CD4-positive, CD25-positive, alpha-beta regulatory T cell (primary cell): Measurements from ENCODE around the gene PCDHGC3. TPM values are rescaled to one million over a fixed set of nuclear protein-coding genes. Genes with fewer than 3 reads are reported as not detected.

ENCODE experiments used
- ATAC-seq, 2 donors: fragments of 150-1000 bp; cut with Tn5 transposase; one replicate each; pipeline ENCODE4 v1.10.0; 2021; ENCODE audit warnings: low read depth in 2 of 2, moderate number of reproducible peaks in 2 of 2, moderate library complexity in 1 of 2
- DNase-seq, 3 donors: peaks; one replicate each; pipeline versions ENCODE4 v3.0.0 to v3.0.0-alpha.2; 2012 to 2022; ENCODE audit warnings: mixed read lengths in 1 of 3
- H3K27ac ChIP-seq: one replicate; pipeline ENCODE4 v1.7.0; 2013; ENCODE audit warnings: mild to moderate bottlenecking, low read length; ENCODE audit not compliant: insufficient read depth, poor library complexity, severe bottlenecking
- H3K27me3 ChIP-seq: one replicate; pipeline ENCODE4 v1.7.0; 2013; ENCODE audit warnings: low read length; ENCODE audit not compliant: control insufficient read depth, insufficient read depth
- H3K36me3 ChIP-seq: one replicate; pipeline ENCODE4 v1.7.0; 2013; ENCODE audit warnings: mild to moderate bottlenecking, low read length, moderate library complexity; ENCODE audit not compliant: control insufficient read depth, insufficient read depth
- H3K4me1 ChIP-seq: 2 replicates; pipeline ENCODE4 v1.7.0; 2013; ENCODE audit warnings: mild to moderate bottlenecking, low read length; ENCODE audit not compliant: insufficient read depth, control insufficient read depth, poor library complexity, severe bottlenecking
- H3K4me3 ChIP-seq: one replicate; pipeline ENCODE4 v1.7.0; 2013; ENCODE audit warnings: low read depth, mild to moderate bottlenecking, low read length, moderate library complexity
- H3K9me3 ChIP-seq, 2 experiments: 1 replicate in 1 of 2; 2 replicates in 1 of 2; pipeline ENCODE4 v1.7.0; 2013; ENCODE audit warnings: low read length in 2 of 2, mild to moderate bottlenecking in 1 of 2, moderate library complexity in 1 of 2; ENCODE audit not compliant: control insufficient read depth in 2 of 2
- H3K27ac Mint-ChIP-seq, 3 donors: one replicate each; pipeline ENCODE4 v1.8.0; 2020 to 2022; ENCODE audit warnings: mild to moderate bottlenecking in 3 of 3, mixed read lengths in 3 of 3, moderate library complexity in 2 of 3
- H3K27me3 Mint-ChIP-seq: one replicate; pipeline ENCODE4 v1.8.0; 2022; ENCODE audit warnings: mild to moderate bottlenecking, mixed read lengths
- H3K36me3 Mint-ChIP-seq: one replicate; pipeline ENCODE4 v1.8.0; 2020; ENCODE audit warnings: mixed read lengths
- H3K4me1 Mint-ChIP-seq, 4 donors: one replicate each; pipeline ENCODE4 v1.8.0; 2020 to 2022; ENCODE audit warnings: mixed read lengths in 4 of 4, mild to moderate bottlenecking in 1 of 4
- H3K4me3 Mint-ChIP-seq, 4 donors: one replicate each; pipeline ENCODE4 v1.8.0; 2020 to 2022; ENCODE audit warnings: mild to moderate bottlenecking in 4 of 4, mixed read lengths in 4 of 4, moderate library complexity in 3 of 4
- H3K9me3 Mint-ChIP-seq, 7 donors: one replicate each; pipeline ENCODE4 v1.8.0; 2020 to 2022; ENCODE audit warnings: mixed read lengths in 7 of 7, mild to moderate bottlenecking in 3 of 7, moderate library complexity in 2 of 7
- polyA plus RNA-seq, 4 donors: library from polyadenylated mRNA; unstranded; fragments of 300-500 nt; fragmentation: Illumina TruSeq; gene quantifications; one replicate each; pipeline ENCODE4 v1.2.3, GENCODE V29; 2021
- total RNA-seq: library from RNA; stranded (reverse); gene quantifications from one replicate; pipeline ENCODE4 v1.2.3, GENCODE V29; 2022

The PCDHGC3 gene
- total and polyA plus RNA-seq, 5 donors from 2014 or later: 0.09 to 0.35 TPM; not detected in 3

DNA sequence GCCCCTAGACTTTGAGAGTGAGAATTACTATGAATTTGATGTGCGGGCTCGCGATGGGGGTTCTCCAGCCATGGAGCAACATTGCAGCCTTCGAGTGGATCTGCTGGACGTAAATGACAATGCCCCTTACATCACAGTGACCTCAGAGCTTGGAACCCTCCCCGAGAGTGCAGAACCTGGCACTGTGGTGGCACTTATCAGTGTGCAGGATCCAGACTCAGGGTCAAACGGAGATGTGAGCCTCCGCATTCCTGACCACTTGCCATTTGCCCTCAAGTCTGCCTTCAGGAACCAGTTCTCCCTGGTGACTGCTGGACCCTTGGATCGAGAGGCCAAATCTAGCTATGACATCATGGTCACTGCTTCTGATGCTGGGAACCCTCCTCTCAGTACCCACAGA is 10.3 kb downstream of the PCDHGC3 start:
- DNase-seq: no peak
- Mint-ChIP-seq H3K4me3 (no peak overlapping the region), H3K27me3 (peaks cover 82% of the 10 kb centered on the region), H3K9me3 (peaks cover 0 to 2% (median 0%) of the 10 kb centered on the region in 7 donors), H3K36me3 (no peaks in the 10 kb centered on the region), H3K27ac (no peak overlapping the region), H3K4me1 (peaks cover 0 to 15% (median 5%) of the 10 kb centered on the region in 4 donors)
- Histone ChIP-seq H3K9me3 (no peaks in the 10 kb centered on the region), H3K4me3 (no peak overlapping the region), H3K27ac (no peak overlapping the region), H3K4me1 (peaks cover 4% of the 10 kb centered on the region), H3K27me3 (peaks cover 39% of the 10 kb centered on the region), H3K36me3 (no peaks in the 10 kb centered on the region)
- no peak for ATAC-seq

DNA sequence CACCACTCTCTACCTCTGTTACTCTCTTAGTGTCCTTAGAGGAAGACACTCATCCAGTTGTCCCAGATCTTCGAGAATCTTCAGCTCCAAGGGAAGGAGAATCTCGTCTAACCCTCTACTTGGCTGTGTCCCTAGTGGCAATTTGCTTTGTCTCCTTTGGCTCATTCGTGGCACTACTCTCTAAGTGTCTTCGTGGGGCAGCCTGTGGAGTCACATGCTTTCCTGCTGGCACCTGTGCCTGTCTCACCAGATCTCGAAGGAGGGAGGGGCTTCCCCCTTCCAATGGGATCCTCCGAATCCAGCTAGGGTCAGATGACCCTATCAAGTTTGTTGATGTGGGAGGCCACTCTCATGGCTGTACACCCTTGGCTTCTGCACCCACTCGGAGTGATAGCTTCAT is 11.4 kb downstream of the PCDHGC3 start:
- no peak for DNase-seq
- Mint-ChIP-seq H3K36me3 (no peaks in the 10 kb centered on the region), H3K27me3 (peaks cover 83% of the 10 kb centered on the region), H3K9me3 (peaks cover 0 to 2% (median 0%) of the 10 kb centered on the region in 7 donors), H3K4me3 (no peak overlapping the region), H3K4me1 (peaks cover 0 to 20% (median 5%) of the 10 kb centered on the region in 4 donors), H3K27ac (no peak overlapping the region)
- Histone ChIP-seq H3K9me3 (no peaks in the 10 kb centered on the region), H3K27ac (no peak overlapping the region), H3K4me1 (peaks cover 4% of the 10 kb centered on the region), H3K27me3 (peaks cover 40% of the 10 kb centered on the region), H3K36me3 (no peaks in the 10 kb centered on the region), H3K4me3 (no peak overlapping the region)
- ATAC-seq: no peak

DNA sequence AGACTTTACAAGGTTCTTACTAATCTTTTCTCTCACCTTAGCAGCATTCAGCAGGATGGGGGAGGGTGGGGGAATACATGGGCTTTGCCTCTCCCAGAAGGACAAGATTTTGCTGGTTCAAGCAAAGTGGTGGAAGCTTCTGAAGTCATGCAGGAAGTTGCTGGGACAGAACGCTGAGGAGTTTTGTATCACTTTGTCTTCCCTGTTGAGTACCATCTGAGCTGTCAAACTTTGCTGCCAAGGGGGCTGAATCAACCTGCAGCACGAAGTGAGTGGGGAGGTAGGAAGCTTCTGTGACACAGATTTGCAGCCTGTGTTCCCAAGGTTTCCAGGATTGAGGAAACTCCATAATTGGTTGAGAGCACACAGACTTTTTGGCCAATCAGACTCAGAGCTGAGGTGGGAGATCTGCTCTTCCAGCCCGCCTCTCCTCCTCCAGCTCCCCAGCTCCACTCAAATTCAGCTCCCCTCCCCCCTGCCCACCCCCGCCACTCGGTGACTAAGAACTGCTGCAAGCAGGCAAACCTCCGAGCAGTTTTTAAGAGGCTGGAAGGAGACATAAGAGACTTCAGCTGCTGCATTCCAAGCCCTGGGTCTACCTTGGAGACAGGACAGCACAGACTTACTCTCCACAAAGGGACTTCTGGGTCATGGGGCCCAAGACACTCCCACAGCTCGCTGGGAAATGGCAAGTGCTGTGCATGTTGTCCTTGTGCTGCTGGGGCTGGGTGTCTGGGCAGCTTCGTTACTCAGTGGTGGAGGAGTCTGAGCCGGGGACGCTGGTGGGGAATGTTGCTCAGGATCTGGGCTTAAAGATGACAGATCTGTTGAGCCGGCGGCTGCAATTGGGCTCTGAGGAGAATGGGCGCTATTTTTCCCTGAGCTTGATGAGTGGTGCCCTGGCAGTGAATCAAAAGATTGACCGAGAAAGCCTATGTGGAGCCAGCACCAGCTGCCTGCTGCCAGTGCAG is 13.1 kb downstream of the PCDHGC3 start, which contains the start of gene PCDHGC5:
TSS of gene PCDHGC5 (plus strand) at position 491 of the 971 bp plus-strand sequence. CDS start at position 651, 160 bp downstream.
- Mint-ChIP-seq H3K27me3 (peaks cover 82% of the 10 kb centered on the region), H3K4me3 (no peak within 1 kb of the TSS), H3K9me3 (peaks cover 0 to 1% (median 0%) of the 10 kb centered on the region in 7 donors), H3K36me3 (no peaks in the 10 kb centered on the region), H3K27ac (peak within 1 kb of the TSS in 1 of 3 donors; percentile 43), H3K4me1 (peaks cover 0 to 28% (median 1%) of the 10 kb centered on the region in 4 donors)
- Histone ChIP-seq H3K4me3 (no peak within 1 kb of the TSS), H3K36me3 (no peaks in the 10 kb centered on the region), H3K4me1 (peaks cover 4% of the 10 kb centered on the region), H3K9me3 (no peaks in the 10 kb centered on the region), H3K27ac (no peak within 1 kb of the TSS), H3K27me3 (peaks cover 40% of the 10 kb centered on the region)
- DNase-seq (no peak), ATAC-seq (no peak)

DNA sequence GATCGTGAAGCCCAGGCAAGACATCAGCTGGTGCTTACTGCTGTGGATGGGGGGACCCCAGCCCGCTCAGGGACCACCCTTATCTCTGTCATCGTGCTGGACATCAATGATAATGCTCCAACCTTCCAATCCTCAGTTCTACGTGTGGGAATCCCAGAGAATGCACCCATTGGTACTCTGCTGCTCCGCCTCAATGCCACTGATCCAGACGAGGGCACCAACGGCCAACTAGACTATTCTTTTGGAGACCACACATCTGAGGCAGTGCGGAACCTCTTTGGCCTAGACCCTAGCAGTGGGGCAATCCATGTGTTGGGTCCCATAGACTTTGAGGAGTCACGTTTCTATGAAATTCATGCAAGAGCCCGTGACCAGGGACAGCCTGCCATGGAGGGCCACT is 14.1 kb downstream of the PCDHGC3 start:
- H3K4me1 ChIP-seq: no peaks in the 10 kb centered on the region
- H3K36me3 ChIP-seq: no peaks in the 10 kb centered on the region
- peaks cover 38% of the 10 kb centered on the region for H3K27me3 ChIP-seq
- H3K27ac ChIP-seq: no peak overlapping the region
- Mint-ChIP-seq H3K27me3 (peaks cover 82% of the 10 kb centered on the region), H3K9me3 (peaks cover 0 to 1% (median 0%) of the 10 kb centered on the region in 7 donors), H3K36me3 (no peaks in the 10 kb centered on the region), H3K4me3 (no peak overlapping the region), H3K27ac (no peak overlapping the region), H3K4me1 (peaks cover 0 to 23% (median 0%) of the 10 kb centered on the region in 4 donors)
- H3K9me3 ChIP-seq: no peaks in the 10 kb centered on the region
- ATAC-seq (no peak), DNase-seq (no peak)
- H3K4me3 ChIP-seq: no peak overlapping the region

DNA sequence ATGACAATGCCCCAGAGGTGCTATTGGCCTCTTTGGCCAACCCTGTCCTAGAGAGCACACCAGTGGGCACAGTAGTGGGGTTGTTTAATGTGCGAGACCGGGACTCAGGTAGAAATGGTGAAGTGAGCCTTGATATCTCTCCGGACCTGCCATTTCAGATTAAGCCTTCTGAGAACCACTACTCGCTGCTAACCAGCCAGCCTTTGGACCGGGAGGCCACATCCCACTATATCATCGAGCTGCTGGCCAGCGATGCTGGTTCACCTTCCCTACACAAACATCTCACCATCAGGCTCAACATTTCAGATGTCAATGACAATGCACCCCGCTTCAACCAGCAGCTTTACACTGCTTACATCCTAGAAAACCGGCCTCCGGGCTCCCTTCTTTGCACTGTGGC is 14.5 kb downstream of the PCDHGC3 start:
- ATAC-seq (no peak), DNase-seq (no peak)
- no peaks in the 10 kb centered on the region for H3K36me3 Mint-ChIP-seq
- H3K27me3 Mint-ChIP-seq: peaks cover 79% of the 10 kb centered on the region
- H3K9me3 ChIP-seq: no peaks in the 10 kb centered on the region
- H3K27me3 ChIP-seq: peaks cover 36% of the 10 kb centered on the region
- peaks cover 0 to 20% (median 0%) of the 10 kb centered on the region in 4 donors for H3K4me1 Mint-ChIP-seq
- H3K36me3 ChIP-seq: no peaks in the 10 kb centered on the region
- no peaks in the 10 kb centered on the region for H3K4me1 ChIP-seq
- no peak overlapping the region for H3K4me3 Mint-ChIP-seq
- H3K9me3 Mint-ChIP-seq: peaks cover 0 to 1% (median 0%) of the 10 kb centered on the region in 7 donors
- no peak overlapping the region for H3K27ac ChIP-seq
- no peak overlapping the region for H3K4me3 ChIP-seq
- H3K27ac Mint-ChIP-seq: no peak overlapping the region

DNA sequence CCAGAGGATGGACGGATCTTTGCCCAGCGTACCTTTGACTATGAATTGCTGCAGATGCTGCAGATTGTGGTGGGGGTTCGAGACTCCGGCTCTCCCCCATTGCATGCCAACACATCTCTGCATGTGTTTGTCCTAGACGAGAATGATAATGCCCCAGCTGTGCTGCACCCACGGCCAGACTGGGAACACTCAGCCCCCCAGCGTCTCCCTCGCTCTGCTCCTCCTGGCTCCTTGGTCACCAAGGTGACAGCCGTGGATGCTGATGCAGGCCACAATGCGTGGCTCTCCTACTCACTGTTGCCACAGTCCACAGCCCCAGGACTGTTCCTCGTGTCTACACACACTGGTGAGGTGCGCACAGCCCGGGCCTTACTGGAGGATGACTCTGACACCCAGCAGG is 15.0 kb downstream of the PCDHGC3 start:
- Histone ChIP-seq H3K9me3 (no peaks in the 10 kb centered on the region), H3K27ac (no peak overlapping the region), H3K27me3 (peaks cover 34% of the 10 kb centered on the region), H3K36me3 (no peaks in the 10 kb centered on the region), H3K4me1 (no peaks in the 10 kb centered on the region), H3K4me3 (no peak overlapping the region)
- H3K9me3 Mint-ChIP-seq: peaks cover 0 to 4% (median 0%) of the 10 kb centered on the region in 7 donors
- H3K4me3 Mint-ChIP-seq: no peak overlapping the region
- DNase-seq (no peak), ATAC-seq (no peak)
- H3K36me3 Mint-ChIP-seq: no peaks in the 10 kb centered on the region
- peaks cover 79% of the 10 kb centered on the region for H3K27me3 Mint-ChIP-seq
- no peak overlapping the region for H3K27ac Mint-ChIP-seq
- peaks cover 0 to 22% (median 1%) of the 10 kb centered on the region in 4 donors for H3K4me1 Mint-ChIP-seq

DNA sequence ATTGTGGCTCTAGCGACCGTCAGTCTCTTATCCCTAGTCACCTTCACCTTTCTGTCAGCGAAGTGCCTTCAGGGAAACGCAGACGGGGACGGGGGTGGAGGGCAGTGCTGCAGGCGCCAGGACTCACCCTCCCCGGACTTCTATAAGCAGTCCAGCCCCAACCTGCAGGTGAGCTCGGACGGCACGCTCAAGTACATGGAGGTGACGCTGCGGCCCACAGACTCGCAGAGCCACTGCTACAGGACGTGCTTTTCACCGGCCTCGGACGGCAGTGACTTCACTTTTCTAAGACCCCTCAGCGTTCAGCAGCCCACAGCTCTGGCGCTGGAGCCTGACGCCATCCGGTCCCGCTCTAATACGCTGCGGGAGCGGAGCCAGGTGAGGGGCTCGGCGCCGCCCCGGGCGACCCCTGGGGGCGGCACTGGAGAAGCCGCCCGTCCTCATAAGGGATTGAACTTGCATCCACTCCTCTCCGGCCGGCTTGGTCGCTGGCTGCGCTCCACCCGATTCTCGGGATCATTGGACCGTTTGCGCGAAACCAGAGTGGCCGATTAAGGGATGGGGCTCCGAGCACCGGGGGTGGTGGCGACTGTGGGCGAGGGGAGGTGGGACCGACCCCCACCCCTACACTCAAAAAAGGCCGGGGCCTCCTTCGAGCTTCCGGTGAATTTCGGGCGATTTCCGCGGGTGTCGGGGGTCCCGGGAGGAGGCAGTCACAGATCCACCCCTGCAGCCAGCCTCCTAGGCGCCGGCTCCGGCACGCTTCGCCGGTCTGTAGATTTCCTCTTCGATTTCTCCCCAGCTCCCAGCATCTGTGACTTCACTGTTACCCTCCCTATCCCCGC is 15.8 kb downstream of the PCDHGC3 start:
- no peaks in the 10 kb centered on the region for H3K9me3 ChIP-seq
- no peak overlapping the region for H3K27ac ChIP-seq
- Mint-ChIP-seq H3K9me3 (peaks cover 0 to 4% (median 0%) of the 10 kb centered on the region in 7 donors), H3K4me3 (peak overlapping the region in 1 of 4 donors; percentile 70), H3K27me3 (peaks cover 75% of the 10 kb centered on the region), H3K36me3 (no peaks in the 10 kb centered on the region), H3K4me1 (peaks cover 0 to 22% (median 1%) of the 10 kb centered on the region in 4 donors), H3K27ac (no peak overlapping the region)
- H3K4me1 ChIP-seq: no peaks in the 10 kb centered on the region
- H3K27me3 ChIP-seq: peaks cover 28% of the 10 kb centered on the region
- H3K36me3 ChIP-seq: no peaks in the 10 kb centered on the region
- DNase-seq: no peak
- no peak overlapping the region for H3K4me3 ChIP-seq
- no peak for ATAC-seq
